HL-60 (cell line): Measurements from ENCODE around the gene SFXN1.

Experiments used
- DNase-seq, 2 experiments: peaks; one replicate each; pipeline ENCODE4 v3.0.0-alpha.2; 2010 to 2020; ENCODE audit warnings: low read depth in 1 of 2, low spot score in 1 of 2
- H3K27ac ChIP-seq: fragments of 250-450 bp; sonication (Bioruptor Pico); replicated peaks from 2 replicates; pipeline ENCODE4 v1.5.1; 2020; ENCODE audit warnings: mild to moderate bottlenecking, moderate library complexity
- H3K27me3 ChIP-seq: fragments of 250-450 bp; sonication (Bioruptor Pico); 2 replicates; pipeline ENCODE4 v1.5.1; 2021; ENCODE audit warnings: mild to moderate bottlenecking, moderate library complexity; ENCODE audit not compliant: insufficient read depth, poor library complexity, severe bottlenecking
- H3K4me3 ChIP-seq: replicated peaks from 2 replicates; pipeline ENCODE4 v1.5.1; 2011; ENCODE audit warnings: mild to moderate bottlenecking, control low read depth, low read length; ENCODE audit not compliant: insufficient read depth
- CTCF ChIP-seq: IDR thresholded peaks from one replicate; pipeline ENCODE4 v1.5.1; 2011; ENCODE audit warnings: low read length, control low read depth, inconsistent platforms; ENCODE audit not compliant: insufficient read depth
- GABPA ChIP-seq: IDR thresholded peaks from 2 replicates; pipeline ENCODE4 v1.6.1; 2012; ENCODE audit warnings: low read depth
- POLR2AphosphoS5 ChIP-seq: IDR thresholded peaks from 2 replicates; pipeline ENCODE4 v1.6.1; 2012; ENCODE audit warnings: low read depth
- REST ChIP-seq: IDR thresholded peaks from 2 replicates; pipeline ENCODE4 v1.6.1; 2012; ENCODE audit warnings: low read depth; ENCODE audit not compliant: insufficient replicate concordance
- SPI1 ChIP-seq: IDR thresholded peaks from 2 replicates; pipeline ENCODE4 v1.6.1; 2012; ENCODE audit warnings: low read depth, mild to moderate bottlenecking, borderline replicate concordance

SFXN1 gene

DNA sequence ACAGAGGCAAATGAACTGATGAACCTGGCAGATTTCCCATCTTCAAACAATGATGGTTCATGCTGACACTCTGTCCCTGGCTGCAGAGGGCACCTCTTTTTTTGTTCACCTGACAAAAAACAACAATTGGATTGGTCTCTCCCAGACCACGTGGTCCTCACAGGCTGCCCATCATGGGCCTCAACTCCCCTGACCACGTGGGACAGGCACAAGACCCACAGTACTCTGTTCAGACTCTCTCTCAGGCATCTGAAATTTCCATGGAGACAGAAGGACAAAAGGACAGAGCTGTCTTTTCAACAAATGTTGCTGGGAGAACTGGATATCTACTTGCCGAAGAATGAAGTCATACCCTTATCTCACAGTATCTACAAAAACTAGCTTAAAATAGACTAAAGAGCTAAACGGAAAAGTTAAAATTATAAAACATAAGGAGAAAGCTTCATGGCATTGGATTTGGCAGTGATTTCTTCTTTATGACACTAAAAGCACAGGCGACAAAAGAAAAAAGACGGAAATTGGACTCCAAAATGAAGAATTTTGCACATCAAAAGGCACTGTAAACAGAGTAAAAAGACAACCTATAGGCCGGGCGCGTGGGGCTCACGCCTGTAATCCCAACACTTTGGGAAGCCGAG lies 22.1 kb upstream of the SFXN1 start:
- H3K4me3 ChIP-seq, result no peak overlapping the region
- no peak for TF ChIP-seq POLR2AphosphoS5
- no peak for TF ChIP-seq GABPA
- no peak for TF ChIP-seq SPI1
- no peak for TF ChIP-seq REST
- no peak for TF ChIP-seq CTCF
- no peak overlapping the region for H3K27ac ChIP-seq
- H3K27me3 ChIP-seq, result peaks cover 6% of the 10 kb centered on the region
- DNase-seq, result no peak

- no peaks in the 10 kb centered on the region for H3K27me3 ChIP-seq
- H3K27ac ChIP-seq, result no peak overlapping the region
- TF ChIP-seq SPI1, result no peak
- TF ChIP-seq CTCF, result no peak
- TF ChIP-seq GABPA, result no peak
- TF ChIP-seq REST, result no peak
- H3K4me3 ChIP-seq, result no peak overlapping the region
- DNase-seq, result no peak
These were observed 20.9 kb upstream of the SFXN1 start for GRCh38 chr5:175457466-175457865.

GRCh38 chr5:175460126-175460525 lies 18.2 kb upstream of the SFXN1 start:
- DNase-seq, result no peak
- Histone ChIP-seq H3K4me3 (no peak overlapping the region), H3K27ac (no peak overlapping the region), H3K27me3 (no peaks in the 10 kb centered on the region)
- no peak for TF ChIP-seq SPI1
- no peak for TF ChIP-seq CTCF

DNA sequence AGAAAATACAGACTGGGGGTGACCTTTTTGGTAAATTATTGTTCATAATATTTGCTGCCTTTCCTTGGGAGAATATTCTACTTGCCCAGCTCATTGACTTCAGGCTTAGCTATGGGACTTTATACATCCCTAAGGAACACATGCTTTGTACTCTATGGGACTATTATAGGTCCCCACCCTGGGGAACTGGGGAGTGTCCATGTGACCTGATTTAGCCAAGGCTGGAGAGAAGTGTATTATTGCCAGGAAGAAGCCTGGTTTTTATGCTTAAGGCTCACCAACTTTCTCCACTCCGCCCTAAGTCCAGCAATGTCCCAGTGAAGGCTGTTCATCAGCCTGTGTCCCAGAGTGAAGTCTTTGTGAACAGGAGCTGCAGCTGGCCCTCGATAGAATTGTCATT lies 17.8 kb upstream of the SFXN1 start:
- DNase-seq, result no peak
- Histone ChIP-seq H3K4me3 (no peak overlapping the region), H3K27me3 (no peaks in the 10 kb centered on the region), H3K27ac (no peak overlapping the region)
- no peak for TF ChIP-seq POLR2AphosphoS5
- TF ChIP-seq SPI1, result no peak
- TF ChIP-seq REST, result no peak
- TF ChIP-seq CTCF, result no peak
- no peak for TF ChIP-seq GABPA
